ENCODE results near the gene TULP1. TPM values are rescaled to one million over a fixed set of nuclear protein-coding genes. Genes with fewer than 3 reads are reported as not detected.

Gene TULP1
- polyA plus RNA-seq, 1 donor = 1.4 TPM

GRCh38 chr6:35496841-35497570, 15.7 kb downstream of the TULP1 start, which contains the start of gene TEAD3:
Gene TEAD3, minus strand, starts transcription at chr6:35497079.
- no peak for DNase-seq (ENCODE audit: low read depth)

GRCh38 chr6:35496036-35496840, 16.5 kb downstream of the TULP1 start:
- DNase-seq (ENCODE audit: low read depth) = no peak

GRCh38 chr6:35495258-35496035, 17.2 kb downstream of the TULP1 start:
- no peak for DNase-seq (ENCODE audit: low read depth)

- DNase-seq (ENCODE audit: low read depth) = no peak
Observed at GRCh38 chr6:35494161-35494563, 18.5 kb downstream of the TULP1 start.

GRCh38 chr6:35493307-35493983, 19.3 kb downstream of the TULP1 start:
- no peak for DNase-seq (ENCODE audit: low read depth)

- DNase-seq (ENCODE audit: low read depth) = no peak
Observed at GRCh38 chr6:35492974-35493284, 19.8 kb downstream of the TULP1 start.

GRCh38 chr6:35492258-35492973, 20.3 kb downstream of the TULP1 start:
- no peak for DNase-seq (ENCODE audit: low read depth)

- no peak for DNase-seq (ENCODE audit: low read depth)
Observed at GRCh38 chr6:35491558-35492257, 21.0 kb downstream of the TULP1 start.

- no peak for DNase-seq (ENCODE audit: low read depth)
Observed at GRCh38 chr6:35490821-35491557, 21.7 kb downstream of the TULP1 start.

- DNase-seq (ENCODE audit: low read depth) = no peak
Observed at GRCh38 chr6:35489995-35490791, 22.5 kb downstream of the TULP1 start.

- no peak for DNase-seq (ENCODE audit: low read depth)
Observed at GRCh38 chr6:35489066-35489465, 23.6 kb downstream of the TULP1 start.

GRCh38 chr6:35488517-35488862, 24.2 kb downstream of the TULP1 start:
- no peak for DNase-seq (ENCODE audit: low read depth)

GRCh38 chr6:35487658-35488516, 24.8 kb downstream of the TULP1 start:
- DNase-seq (ENCODE audit: low read depth) = no peak

GRCh38 chr6:35486005-35486925, 26.4 kb downstream of the TULP1 start:
- DNase-seq (ENCODE audit: low read depth) = no peak

- no peak for DNase-seq (ENCODE audit: low read depth)
Observed at GRCh38 chr6:35485402-35485877, 27.3 kb downstream of the TULP1 start.

GRCh38 chr6:35484921-35485392, 27.7 kb downstream of the TULP1 start:
- DNase-seq (ENCODE audit: low read depth) = no peak
